Suprapubic skin (tissue), 4 donors: ENCODE measurements around the gene SRBD1. TPM values are rescaled to one million over a fixed set of nuclear protein-coding genes. Genes with fewer than 3 reads are reported as not detected.

ENCODE experiments used
- DNase-seq, 2 donors: peaks; one replicate each; pipeline ENCODE4 v3.0.0-alpha.2; 2019; ENCODE audit warnings: low spot score in 2 of 2
- H3K27ac ChIP-seq: fragments of 200-600 bp; sonication (generic); one replicate; pipeline ENCODE4 v1.5.1; 2019
- H3K27me3 ChIP-seq: fragments of 200-600 bp; sonication (generic); one replicate; pipeline ENCODE4 v1.5.1; 2019
- H3K36me3 ChIP-seq: fragments of 200-600 bp; sonication (generic); one replicate; pipeline ENCODE4 v1.5.1; 2019
- H3K4me1 ChIP-seq: fragments of 200-600 bp; sonication (generic); one replicate; pipeline ENCODE4 v1.5.1; 2019
- H3K4me3 ChIP-seq: fragments of 200-600 bp; sonication (generic); one replicate; pipeline ENCODE4 v1.5.1; 2019; ENCODE audit warnings: mild to moderate bottlenecking
- H3K9me3 ChIP-seq: fragments of 200-600 bp; sonication (generic); one replicate; pipeline ENCODE4 v1.5.1; 2019
- CTCF ChIP-seq, 2 donors: fragments of 200-600 bp in 1 of 2; fragments of 450-650 bp in 1 of 2; sonication (generic) in 1 of 2; IDR thresholded peaks; one replicate each; pipeline ENCODE4 v1.5.1; 2016 to 2019; ENCODE audit warnings: antibody characterized with exemption in 2 of 2, mild to moderate bottlenecking in 1 of 2, moderate library complexity in 1 of 2
- EP300 ChIP-seq: sonication (generic); formaldehyde crosslinking; IDR thresholded peaks from one replicate; pipeline ENCODE4 v1.6.1; 2017; ENCODE audit warnings: antibody characterized with exemption
- POLR2A ChIP-seq, 2 donors: fragments of 450-650 bp; IDR thresholded peaks; one replicate each; pipeline ENCODE4 v1.6.1; 2017; ENCODE audit warnings: antibody characterized with exemption in 2 of 2, mild to moderate bottlenecking in 2 of 2, moderate library complexity in 2 of 2
- POLR2AphosphoS5 ChIP-seq, 3 donors: sonication (generic); formaldehyde crosslinking; IDR thresholded peaks; one replicate each; pipeline ENCODE4 v1.6.1; 2017; ENCODE audit warnings: antibody characterized with exemption in 3 of 3
- WGBS: methylation state at CpG from one replicate; pipeline ENCODE4 v1.1.5; 2018; 5-methylcytosine and 5-hydroxymethylcytosine counted together
- total RNA-seq, 4 donors: library from RNA; depleted of rRNA; stranded (reverse); fragments of >200 nt; gene quantifications; one replicate each; pipeline ENCODE4 v1.1.0, GENCODE V29; 2016

Gene SRBD1
- total RNA-seq, 4 donors from 2014 or later = 6.1 to 9.6 (median 7.2) TPM

GRCh38 chr2:45368792-45369191, 242.3 kb downstream of the SRBD1 start:
- 95% methylated on average over 1 of the region's 1 CpG for WGBS

DNA sequence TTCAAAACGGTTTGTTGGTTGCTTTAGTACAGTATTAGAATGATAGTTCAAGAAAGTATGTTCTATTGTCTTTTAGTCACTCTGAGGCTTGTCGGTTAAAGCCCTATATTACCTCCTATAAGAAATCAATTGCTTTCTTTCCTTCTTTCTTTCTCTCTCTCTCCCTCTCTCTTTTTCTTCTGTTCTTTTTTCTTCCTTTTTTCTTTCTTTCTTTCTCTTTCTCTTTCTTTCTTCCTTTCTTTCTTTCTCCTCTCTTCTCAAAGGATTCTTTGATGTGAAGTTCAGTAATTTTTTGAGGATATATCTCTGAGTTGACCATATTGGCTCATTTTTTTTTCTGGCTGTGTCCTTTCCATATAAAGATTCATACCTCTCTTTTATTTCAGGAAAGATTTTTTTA, 249.4 kb downstream of the SRBD1 start:
- Histone ChIP-seq H3K9me3 (no peaks in the 10 kb centered on the region), H3K27ac (no peak overlapping the region), H3K27me3 (no peaks in the 10 kb centered on the region), H3K4me1 (no peaks in the 10 kb centered on the region), H3K4me3 (no peak overlapping the region), H3K36me3 (no peaks in the 10 kb centered on the region)
- DNase-seq = no peak
- TF ChIP-seq POLR2AphosphoS5 (IDR thresholded peaks at IDR 0.05) (no peak), EP300 (no peak), POLR2A (IDR thresholded peaks at IDR 0.05) (no peak), CTCF (IDR thresholded peaks at IDR 0.05) (no peak)
- WGBS = 83% methylated on average over 2 of the region's 2 CpGs

More at GRCh38 chr2:45368792-45369191, 242.3 kb downstream of the SRBD1 start:
- Histone ChIP-seq H3K36me3 (no peaks in the 10 kb centered on the region), H3K4me1 (no peaks in the 10 kb centered on the region), H3K27ac (no peak overlapping the region), H3K27me3 (no peaks in the 10 kb centered on the region), H3K9me3 (no peaks in the 10 kb centered on the region), H3K4me3 (no peak overlapping the region)
- TF ChIP-seq POLR2A (IDR thresholded peaks at IDR 0.05) (no peak), EP300 (no peak), CTCF (IDR thresholded peaks at IDR 0.05) (no peak), POLR2AphosphoS5 (IDR thresholded peaks at IDR 0.05) (no peak)
- no peak for DNase-seq

GRCh38 chr2:45354776-45355175, 256.3 kb downstream of the SRBD1 start:
- no peaks in the 10 kb centered on the region for H3K9me3 ChIP-seq
- no peak for DNase-seq
- TF ChIP-seq CTCF (IDR thresholded peaks at IDR 0.05) (no peak), POLR2A (IDR thresholded peaks at IDR 0.05) (no peak), EP300 (no peak), POLR2AphosphoS5 (IDR thresholded peaks at IDR 0.05) (no peak)
- H3K27me3 ChIP-seq = no peaks in the 10 kb centered on the region
- WGBS = 94% methylated on average over 2 of the region's 2 CpGs
- H3K4me1 ChIP-seq = no peaks in the 10 kb centered on the region
- no peaks in the 10 kb centered on the region for H3K36me3 ChIP-seq
- no peak overlapping the region for H3K4me3 ChIP-seq
- H3K27ac ChIP-seq = no peak overlapping the region

GRCh38 chr2:45353879-45354278, 257.2 kb downstream of the SRBD1 start:
- Histone ChIP-seq H3K27me3 (no peaks in the 10 kb centered on the region), H3K9me3 (no peaks in the 10 kb centered on the region), H3K4me1 (no peaks in the 10 kb centered on the region), H3K4me3 (no peak overlapping the region), H3K36me3 (no peaks in the 10 kb centered on the region), H3K27ac (no peak overlapping the region)
- no peak for TF ChIP-seq CTCF (IDR thresholded peaks at IDR 0.05)
- no peak for TF ChIP-seq POLR2A (IDR thresholded peaks at IDR 0.05)
- no peak for DNase-seq
- 73% methylated on average over 2 of the region's 2 CpGs for WGBS

DNA sequence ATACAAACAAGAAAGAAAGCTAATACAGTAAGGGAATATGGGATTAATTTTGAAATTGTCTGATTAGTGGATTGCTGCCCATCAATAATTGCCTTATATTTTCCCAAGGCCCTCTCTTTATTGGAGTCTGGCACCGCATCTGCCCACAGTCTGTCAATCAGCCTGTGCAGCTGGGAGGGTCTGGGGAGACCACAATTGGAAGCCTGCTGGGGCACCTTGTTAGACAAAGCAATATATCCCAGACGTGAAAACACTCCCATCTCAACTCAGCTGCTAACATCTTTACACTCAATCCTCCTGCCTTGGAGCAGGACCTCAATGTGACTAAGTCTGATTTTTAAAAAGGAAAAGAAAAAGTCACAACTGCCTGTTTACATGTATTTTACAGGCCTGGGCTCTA, 258.6 kb downstream of the SRBD1 start:
- TF ChIP-seq CTCF (IDR thresholded peaks at IDR 0.05) = no peak
- DNase-seq = no peak
- H3K9me3 ChIP-seq = no peaks in the 10 kb centered on the region
- H3K4me3 ChIP-seq = no peak overlapping the region
- no peaks in the 10 kb centered on the region for H3K36me3 ChIP-seq
- no peak overlapping the region for H3K27ac ChIP-seq
- no peaks in the 10 kb centered on the region for H3K4me1 ChIP-seq
- 90% methylated on average over 2 of the region's 2 CpGs for WGBS
- no peaks in the 10 kb centered on the region for H3K27me3 ChIP-seq
